Right lobe of liver (tissue), 4 donors: ENCODE measurements around the gene COL4A1.

Experiments used
- POLR2A ChIP-seq: fragments of 450-650 bp; IDR thresholded peaks from one replicate; pipeline ENCODE4 v1.6.1; 2017; ENCODE audit warnings: antibody characterized with exemption, mild to moderate bottlenecking
- TF ChIP-seq, protein P1 (sequence below), 4 donors: fragments of 200-600 bp in 3 of 4; fragments of 450-650 bp in 1 of 4; IDR thresholded peaks; one replicate each; pipeline versions ENCODE4 v1.5.1 to v1.8.0; 2016 to 2022; ENCODE audit warnings: antibody characterized with exemption in 4 of 4, mild to moderate bottlenecking in 2 of 4
- donor health status: DM: no; HTN: no; CAD: no.
- donor health status: DM: no; HTN: no; CAD: no.
- donor health status: DM: no; HTN: yes; CAD: no.

DNA sequence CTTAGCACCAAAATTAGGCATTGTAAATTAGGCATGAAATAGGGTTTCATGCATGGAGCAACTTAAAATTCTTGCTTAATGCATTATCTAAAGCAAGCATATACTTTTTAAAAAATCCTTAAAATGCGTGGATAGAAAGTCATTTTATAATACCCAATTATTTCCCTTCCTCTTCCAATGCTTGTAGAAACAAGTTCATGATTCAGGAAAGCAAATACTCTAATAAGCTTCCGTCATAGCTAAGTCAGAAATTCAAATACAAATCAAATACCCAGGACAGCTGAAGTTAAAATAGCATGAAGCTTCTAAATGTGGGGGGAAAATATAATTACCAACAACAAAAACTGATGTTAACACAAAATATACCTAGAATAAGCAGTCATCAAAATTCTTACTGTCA, 89.1 kb downstream of the COL4A1 start:
- TF ChIP-seq, protein P1, sequence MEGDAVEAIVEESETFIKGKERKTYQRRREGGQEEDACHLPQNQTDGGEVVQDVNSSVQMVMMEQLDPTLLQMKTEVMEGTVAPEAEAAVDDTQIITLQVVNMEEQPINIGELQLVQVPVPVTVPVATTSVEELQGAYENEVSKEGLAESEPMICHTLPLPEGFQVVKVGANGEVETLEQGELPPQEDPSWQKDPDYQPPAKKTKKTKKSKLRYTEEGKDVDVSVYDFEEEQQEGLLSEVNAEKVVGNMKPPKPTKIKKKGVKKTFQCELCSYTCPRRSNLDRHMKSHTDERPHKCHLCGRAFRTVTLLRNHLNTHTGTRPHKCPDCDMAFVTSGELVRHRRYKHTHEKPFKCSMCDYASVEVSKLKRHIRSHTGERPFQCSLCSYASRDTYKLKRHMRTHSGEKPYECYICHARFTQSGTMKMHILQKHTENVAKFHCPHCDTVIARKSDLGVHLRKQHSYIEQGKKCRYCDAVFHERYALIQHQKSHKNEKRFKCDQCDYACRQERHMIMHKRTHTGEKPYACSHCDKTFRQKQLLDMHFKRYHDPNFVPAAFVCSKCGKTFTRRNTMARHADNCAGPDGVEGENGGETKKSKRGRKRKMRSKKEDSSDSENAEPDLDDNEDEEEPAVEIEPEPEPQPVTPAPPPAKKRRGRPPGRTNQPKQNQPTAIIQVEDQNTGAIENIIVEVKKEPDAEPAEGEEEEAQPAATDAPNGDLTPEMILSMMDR (IDR thresholded peaks at IDR 0.05), result no peak
- no peak for TF ChIP-seq POLR2A
